ENCODE measurements around the gene WWP2. TPM values are rescaled to one million over a fixed set of nuclear protein-coding genes. Genes with fewer than 3 reads are reported as not detected.

Gene WWP2
- total RNA-seq, 1 experiment from 2014 or later, result 22.8 TPM

DNA sequence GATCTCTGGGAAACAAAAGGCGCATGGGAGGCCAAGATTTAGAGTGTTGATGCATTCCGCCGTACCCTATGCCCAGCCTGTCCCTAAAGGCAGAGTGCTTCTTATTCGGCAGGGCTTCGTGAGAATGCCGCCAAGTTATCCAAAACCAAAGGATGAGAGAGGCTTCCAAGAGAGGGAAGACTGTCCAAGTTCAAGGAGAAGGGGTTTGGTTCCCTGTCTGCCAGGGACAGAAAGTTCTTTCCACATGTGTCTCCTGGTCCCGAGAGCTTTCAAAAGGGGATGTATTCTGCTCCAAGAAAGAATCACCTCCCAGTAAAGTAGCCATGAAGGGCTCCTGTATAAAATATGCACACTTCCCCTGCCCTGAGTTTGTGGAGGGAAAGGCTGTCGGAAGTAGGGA lies 146.9 kb downstream of the WWP2 start:
- DNase-seq (ENCODE audit: low read depth, low spot score) (no peak), ATAC-seq (no peak)
- CTCF ChIA-PET, result no interaction called here
- Histone ChIP-seq H3K27ac (ENCODE audit: low read length) (no peak overlapping the region), H3K27me3 (ENCODE audit: control insufficient read depth, insufficient read depth, low read length) (no peaks in the 10 kb centered on the region), H3K36me3 (ENCODE audit: control insufficient read depth, insufficient read depth, low read length) (no peaks in the 10 kb centered on the region), H3K9me3 (ENCODE audit: control insufficient read depth, insufficient read depth, low read depth, low read length) (no peaks in the 10 kb centered on the region), H3K4me1 (ENCODE audit: control insufficient read depth, insufficient read depth, low read length) (no peaks in the 10 kb centered on the region), H3K4me3 (ENCODE audit: low read depth in 2 of 2, low read length in 2 of 2) (no peak overlapping the region)
- intact Hi-C loops (cut with micrococcal nuclease; ENCODE audit: unreplicated experiment), result no loop called here
- TF ChIP-seq SIN3A (IDR thresholded peaks at IDR 0.05; ENCODE audit: borderline replicate concordance, insufficient read depth, low read depth, low read length) (no peak), TCF7L2 (IDR thresholded peaks at IDR 0.05; ENCODE audit: low read depth, low read length) (no peak), POLR2AphosphoS5 (IDR thresholded peaks at IDR 0.05; ENCODE audit: low read depth, low read length) (no peak), REST (IDR thresholded peaks at IDR 0.05; ENCODE audit: insufficient read depth in 1 of 2, low read depth in 2 of 2, low read length in 1 of 2) (no peak)
- TF ChIP-seq, protein P1, sequence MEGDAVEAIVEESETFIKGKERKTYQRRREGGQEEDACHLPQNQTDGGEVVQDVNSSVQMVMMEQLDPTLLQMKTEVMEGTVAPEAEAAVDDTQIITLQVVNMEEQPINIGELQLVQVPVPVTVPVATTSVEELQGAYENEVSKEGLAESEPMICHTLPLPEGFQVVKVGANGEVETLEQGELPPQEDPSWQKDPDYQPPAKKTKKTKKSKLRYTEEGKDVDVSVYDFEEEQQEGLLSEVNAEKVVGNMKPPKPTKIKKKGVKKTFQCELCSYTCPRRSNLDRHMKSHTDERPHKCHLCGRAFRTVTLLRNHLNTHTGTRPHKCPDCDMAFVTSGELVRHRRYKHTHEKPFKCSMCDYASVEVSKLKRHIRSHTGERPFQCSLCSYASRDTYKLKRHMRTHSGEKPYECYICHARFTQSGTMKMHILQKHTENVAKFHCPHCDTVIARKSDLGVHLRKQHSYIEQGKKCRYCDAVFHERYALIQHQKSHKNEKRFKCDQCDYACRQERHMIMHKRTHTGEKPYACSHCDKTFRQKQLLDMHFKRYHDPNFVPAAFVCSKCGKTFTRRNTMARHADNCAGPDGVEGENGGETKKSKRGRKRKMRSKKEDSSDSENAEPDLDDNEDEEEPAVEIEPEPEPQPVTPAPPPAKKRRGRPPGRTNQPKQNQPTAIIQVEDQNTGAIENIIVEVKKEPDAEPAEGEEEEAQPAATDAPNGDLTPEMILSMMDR (IDR thresholded peaks at IDR 0.05), result no peak
- BruUV-seq (replicated peaks), result no TSS peak
- POLR2A ChIA-PET, result no interaction called here
- in situ Hi-C loops (cut with HindIII; ENCODE audit: low pct_unique_long_range_greater_than_20kb, low sequenced_read_pairs), result no loop called here

- no peaks in the 10 kb centered on the region for H3K9me3 ChIP-seq (ENCODE audit: control insufficient read depth, insufficient read depth, low read depth, low read length)
- DNase-seq (ENCODE audit: low read depth, low spot score) (no peak), ATAC-seq (no peak)
- no peak overlapping the region for H3K4me3 ChIP-seq (ENCODE audit: low read depth in 2 of 2, low read length in 2 of 2)
- no peaks in the 10 kb centered on the region for H3K27me3 ChIP-seq (ENCODE audit: control insufficient read depth, insufficient read depth, low read length)
- CTCF ChIA-PET, result no interaction called here
- no peak overlapping the region for H3K27ac ChIP-seq (ENCODE audit: low read length)
- no TSS peak for BruUV-seq (replicated peaks)
- intact Hi-C loops (cut with micrococcal nuclease; ENCODE audit: unreplicated experiment), result no loop called here
- H3K36me3 ChIP-seq (ENCODE audit: control insufficient read depth, insufficient read depth, low read length), result no peaks in the 10 kb centered on the region
- no peak for TF ChIP-seq TCF7L2 (IDR thresholded peaks at IDR 0.05; ENCODE audit: low read depth, low read length)
- TF ChIP-seq SIN3A (IDR thresholded peaks at IDR 0.05; ENCODE audit: borderline replicate concordance, insufficient read depth, low read depth, low read length), result no peak
- no peak for TF ChIP-seq POLR2AphosphoS5 (IDR thresholded peaks at IDR 0.05; ENCODE audit: low read depth, low read length)
- TF ChIP-seq, protein P1 (IDR thresholded peaks at IDR 0.05), result no peak
- no peak for TF ChIP-seq REST (IDR thresholded peaks at IDR 0.05; ENCODE audit: insufficient read depth in 1 of 2, low read depth in 2 of 2, low read length in 1 of 2)
- POLR2A ChIA-PET, result no interaction called here
- H3K4me1 ChIP-seq (ENCODE audit: control insufficient read depth, insufficient read depth, low read length), result no peaks in the 10 kb centered on the region
- in situ Hi-C loops (cut with HindIII; ENCODE audit: low pct_unique_long_range_greater_than_20kb, low sequenced_read_pairs), result no loop called here
Observed at GRCh38 chr16:69909760-69910159, 147.6 kb downstream of the WWP2 start.
